NCI-H526 treated with DMSO at 0.1 percent for 48 hours (cell line): ENCODE data around the gene FBXO44.
"Not testable (repeated sequence)": the region's sequence is repeated elsewhere in the genome, so short reads cannot be mapped to it uniquely, and the experiment has no call there.

ENCODE experiments used
- DNase-seq: peaks from one replicate; lab custom pipeline; 2025; lab: John Stamatoyannopoulos, UW

The FBXO44 gene, protein sequence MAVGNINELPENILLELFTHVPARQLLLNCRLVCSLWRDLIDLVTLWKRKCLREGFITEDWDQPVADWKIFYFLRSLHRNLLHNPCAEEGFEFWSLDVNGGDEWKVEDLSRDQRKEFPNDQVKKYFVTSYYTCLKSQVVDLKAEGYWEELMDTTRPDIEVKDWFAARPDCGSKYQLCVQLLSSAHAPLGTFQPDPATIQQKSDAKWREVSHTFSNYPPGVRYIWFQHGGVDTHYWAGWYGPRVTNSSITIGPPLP

DNA sequence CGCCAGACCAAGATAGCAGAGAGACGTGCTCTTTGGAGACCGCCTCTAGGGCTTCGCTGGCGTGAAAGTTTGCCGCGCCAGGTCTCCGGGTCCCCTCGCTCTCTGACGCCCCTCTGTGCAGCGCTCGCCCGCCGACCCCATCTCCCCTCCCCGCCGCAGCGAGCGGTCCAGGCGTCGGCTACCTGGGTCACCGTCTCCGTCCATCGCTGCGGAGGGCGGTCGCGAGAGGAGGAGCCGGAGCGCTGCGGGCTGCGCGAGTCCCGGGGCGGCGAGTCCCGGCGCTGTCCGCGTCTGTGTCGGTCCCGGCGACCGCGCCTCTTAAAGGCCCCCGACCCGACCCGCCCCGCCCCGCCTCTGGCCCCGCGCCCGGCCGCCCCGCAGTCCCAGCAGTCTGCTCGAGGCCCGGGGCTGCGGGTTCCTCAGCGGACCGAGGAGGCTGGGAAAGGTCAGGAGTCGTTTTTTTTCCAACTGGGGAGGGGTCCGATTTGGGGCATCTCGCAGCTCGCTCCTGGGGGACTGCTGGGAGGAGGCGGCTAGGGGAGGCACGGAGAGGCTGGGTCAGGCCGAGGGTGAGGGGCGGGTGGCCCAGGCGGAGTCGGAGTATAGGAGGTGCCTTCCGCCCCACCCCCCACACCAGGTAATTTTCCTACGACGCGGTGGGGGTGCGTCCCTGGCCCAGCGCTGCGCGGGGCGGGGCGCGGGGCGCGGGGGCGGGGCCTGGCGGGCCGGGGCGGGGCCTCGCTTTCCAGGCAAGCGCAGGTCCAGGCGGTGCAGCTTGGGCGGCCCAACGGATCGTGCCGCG lies at the start of gene FBXO44, which contains the start of gene FBXO2:
Gene FBXO44, plus strand, starts transcription at position 741 of the 802 bp plus-strand sequence. CDS start 959 bp downstream, outside the sequence.
Gene FBXO2, minus strand, starts transcription at position 293 of the 802 bp plus-strand sequence. Its CDS starts 89 bp downstream, at position 204.
- no peak for DNase-seq

DNA sequence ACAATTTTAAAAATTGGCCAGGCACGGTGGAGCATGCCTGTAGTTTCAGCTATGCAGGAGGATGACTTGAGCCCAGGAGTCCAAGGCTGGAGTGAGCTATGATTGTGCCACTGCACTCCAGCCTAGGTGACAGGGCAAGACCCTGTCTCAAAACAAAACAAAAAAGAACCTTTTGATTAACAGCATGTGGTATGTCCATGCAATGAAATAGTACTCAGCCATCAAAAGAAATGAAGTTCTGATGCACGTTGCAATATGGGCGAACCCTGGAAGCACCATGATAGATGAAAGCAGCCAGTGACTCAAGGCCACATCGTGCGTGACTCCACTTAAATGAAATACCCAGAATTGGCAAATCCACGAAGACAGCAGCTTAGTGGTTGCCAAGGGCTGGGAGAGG lies 47.9 kb upstream of the FBXO44 start:
- no peak for DNase-seq

DNA sequence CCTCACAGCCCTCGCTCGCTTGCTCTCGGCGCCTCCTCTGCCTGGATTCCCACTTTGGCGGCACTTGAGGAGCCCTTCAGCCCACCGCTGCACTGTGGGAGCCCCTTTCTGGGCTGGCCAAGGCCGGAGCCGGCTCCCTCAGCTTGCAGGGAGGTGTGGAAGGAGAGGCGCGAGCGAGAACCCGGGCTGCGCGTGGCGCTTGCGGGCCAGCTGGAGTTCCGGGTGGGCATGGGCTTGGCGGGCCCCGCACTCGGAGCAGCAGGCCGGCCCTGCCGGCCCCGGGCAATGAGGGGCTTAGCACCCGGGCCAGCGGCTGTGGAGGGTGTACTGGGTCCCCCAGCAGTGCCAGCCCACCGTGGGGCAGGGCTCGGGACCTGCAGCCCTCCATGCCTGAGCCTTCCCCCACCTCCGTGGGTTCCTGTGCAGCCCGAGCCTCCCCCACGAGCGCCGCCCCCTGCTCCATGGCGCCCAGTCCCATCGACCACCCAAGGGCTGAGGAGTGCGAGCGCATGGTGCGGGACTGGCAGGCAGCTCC lies 46.0 kb upstream of the FBXO44 start:
- DNase-seq = not testable (repeated sequence)

DNA sequence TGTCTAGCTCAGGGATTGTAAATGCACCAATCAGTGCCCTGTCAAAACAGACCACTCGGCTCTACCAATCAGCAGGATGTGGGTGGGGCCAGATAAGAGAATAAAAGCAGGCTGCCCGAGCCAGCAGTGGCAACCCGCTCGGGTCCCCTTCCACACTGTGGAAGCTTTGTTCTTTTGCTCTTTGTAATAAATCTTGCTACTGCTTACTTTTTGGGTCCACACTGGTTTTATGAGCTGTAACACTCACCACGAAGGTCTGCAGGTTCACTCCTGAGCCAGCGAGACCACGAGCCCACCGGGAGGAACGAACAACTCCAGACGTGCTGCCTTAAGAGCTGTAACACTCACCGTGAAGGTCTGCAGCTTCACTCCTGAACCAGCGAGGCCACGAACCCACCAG lies 45.3 kb upstream of the FBXO44 start:
- not testable (repeated sequence) for DNase-seq

DNA sequence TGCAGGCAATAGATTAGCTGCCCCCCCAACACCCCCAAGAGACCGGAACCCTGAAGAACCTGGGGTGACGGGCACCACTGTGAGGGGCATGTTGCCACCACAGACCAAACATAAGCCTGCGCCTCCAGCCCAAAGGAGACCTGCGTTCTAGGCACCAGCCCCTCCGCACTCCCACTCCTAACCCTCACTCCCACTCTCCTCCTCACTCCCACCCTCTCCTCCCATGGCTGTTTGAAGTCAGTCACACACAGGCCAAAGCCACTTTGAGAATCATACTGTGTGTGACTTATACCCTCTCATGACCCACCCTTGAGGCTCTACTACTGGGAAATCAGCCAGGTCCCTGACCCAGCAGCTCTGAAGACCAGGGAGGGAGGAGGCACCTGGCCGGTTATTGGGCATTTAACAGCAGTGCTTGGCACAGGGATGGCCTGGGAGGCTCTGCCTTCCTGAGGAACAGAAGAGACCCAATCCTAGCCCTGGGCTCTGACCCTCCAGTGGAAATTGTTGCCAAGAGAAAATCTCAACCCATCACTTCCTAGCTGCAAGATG lies 44.0 kb upstream of the FBXO44 start:
- DNase-seq = no peak

DNA sequence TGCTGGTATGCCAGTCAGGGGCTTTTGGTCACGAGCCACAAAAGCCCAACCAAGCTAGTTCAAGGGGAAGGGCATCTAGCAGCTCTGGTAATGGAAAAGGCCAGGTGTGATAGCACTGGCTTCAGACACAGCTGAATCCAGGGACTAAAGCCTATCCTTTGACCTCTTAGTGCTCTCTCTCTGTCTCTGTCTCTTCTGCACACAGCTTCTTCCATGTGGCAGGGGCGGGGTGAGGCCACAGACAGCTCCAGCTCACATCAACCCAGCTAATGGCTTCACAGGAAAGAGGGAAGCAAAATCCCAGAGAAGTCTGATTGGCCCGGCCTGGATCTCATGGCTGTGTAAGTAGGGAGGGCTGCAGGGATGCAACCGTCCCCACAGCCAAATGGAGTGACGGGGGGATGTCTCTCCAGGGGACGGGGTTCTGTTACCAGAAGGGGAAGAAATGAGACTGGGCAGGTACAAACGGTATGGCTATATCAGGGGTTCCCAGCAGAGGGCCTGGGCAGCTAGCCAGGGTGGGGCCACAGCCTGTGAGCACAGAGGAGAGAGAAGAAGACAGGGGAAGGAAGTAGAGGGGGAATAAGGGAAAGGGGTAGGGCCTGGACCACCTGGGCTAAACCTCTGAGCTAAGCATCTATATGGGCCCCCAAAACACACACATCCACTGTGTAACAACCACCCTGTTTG lies 42.9 kb upstream of the FBXO44 start:
- no peak for DNase-seq

DNA sequence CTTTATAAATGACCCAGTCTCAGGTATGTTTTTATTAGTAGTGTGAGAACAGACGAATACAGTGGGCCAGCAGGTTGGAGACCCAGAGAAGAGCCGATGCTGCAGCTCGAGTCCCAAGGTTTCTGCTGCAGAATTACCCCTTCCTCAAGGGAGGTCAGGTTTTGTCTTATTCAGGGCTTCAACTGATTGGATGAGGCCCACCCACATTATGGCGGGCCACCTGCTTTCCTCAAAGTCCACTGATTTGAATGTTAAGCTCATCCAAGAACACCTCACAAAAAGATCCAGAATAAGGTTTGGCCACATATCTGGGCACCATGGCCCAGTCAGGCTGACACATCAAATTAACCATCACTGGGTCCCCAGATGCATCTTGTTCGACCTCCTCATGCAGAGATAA lies 41.3 kb upstream of the FBXO44 start:
- DNase-seq = no peak

DNA sequence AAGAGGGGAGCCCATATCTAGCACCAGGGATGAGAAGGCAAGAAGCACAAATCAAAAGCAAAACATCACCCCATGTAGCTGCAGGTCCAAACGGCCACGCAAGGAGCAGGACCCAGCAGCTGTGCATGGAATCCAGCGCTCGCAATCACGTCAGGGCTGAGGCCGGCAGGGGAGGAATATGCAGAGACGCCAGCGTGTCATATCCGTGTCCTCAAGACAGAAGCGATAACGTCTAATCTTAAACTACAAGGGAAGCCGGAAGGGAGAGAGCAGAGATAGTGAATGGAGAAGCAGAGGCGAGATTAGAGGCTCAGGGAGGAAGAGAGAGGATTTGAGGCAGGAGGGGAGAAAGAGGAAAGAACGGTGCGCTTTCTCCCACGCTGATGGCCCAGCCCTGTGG lies 39.6 kb upstream of the FBXO44 start:
- DNase-seq = no peak

DNA sequence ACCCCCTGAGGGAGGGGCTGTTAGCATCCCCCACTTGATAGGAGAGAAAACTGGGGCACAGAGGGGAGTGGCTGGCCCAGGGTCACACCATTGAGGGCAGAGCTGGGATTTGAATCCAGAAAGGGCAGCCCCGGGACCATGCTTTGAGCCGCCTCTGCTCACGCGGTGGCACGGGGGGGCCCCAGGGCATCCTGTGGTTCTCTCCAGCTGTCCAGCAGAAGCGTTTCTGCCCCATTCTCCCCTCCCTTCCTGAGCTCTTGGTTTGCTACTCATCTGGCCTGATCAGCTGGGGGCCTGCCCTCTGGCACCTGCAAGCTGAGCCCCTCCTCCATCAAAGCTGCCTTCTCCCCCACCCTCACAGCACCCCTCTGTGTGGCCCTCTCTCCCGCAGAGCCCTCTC lies 37.9 kb upstream of the FBXO44 start:
- no peak for DNase-seq

DNA sequence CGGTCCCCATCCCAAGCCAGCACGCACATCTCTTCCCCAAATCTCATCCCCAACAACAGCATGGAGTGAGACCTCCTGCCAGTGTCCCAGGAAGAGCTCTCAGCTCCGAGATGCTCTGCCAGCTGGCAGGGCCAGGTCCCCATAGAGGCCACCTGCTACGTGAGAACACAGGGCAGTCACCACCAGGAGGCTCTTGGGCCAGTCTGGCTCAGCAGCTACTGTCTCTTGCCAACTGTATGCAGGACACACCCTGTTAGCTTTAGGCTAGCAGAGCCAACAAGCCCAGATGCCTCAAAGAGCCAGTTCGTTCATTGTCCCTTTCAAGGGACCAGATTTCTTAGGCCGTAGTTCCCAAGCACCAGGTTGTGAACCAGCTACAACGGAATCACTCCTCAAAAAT lies 37.4 kb upstream of the FBXO44 start:
- DNase-seq = no peak

DNA sequence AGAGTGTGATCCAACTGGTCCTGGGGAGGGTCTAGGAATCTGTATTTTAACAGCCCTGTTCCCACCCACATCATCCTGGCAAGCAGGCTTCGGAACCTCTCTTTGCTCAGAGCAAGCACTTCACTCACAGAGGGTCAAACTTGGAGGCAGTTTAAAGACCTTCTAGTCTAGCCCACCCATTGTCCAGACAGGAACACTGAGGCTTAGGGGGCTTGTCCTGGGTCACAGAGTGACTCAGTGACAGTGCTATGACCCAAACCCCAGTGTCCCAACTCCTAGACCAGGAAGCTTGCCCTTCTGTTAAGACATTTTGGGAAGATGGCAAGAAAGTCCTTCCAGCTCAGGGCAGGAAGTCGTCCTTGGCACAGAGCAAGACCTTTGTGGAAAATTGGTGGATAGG lies 36.9 kb upstream of the FBXO44 start:
- no peak for DNase-seq

DNA sequence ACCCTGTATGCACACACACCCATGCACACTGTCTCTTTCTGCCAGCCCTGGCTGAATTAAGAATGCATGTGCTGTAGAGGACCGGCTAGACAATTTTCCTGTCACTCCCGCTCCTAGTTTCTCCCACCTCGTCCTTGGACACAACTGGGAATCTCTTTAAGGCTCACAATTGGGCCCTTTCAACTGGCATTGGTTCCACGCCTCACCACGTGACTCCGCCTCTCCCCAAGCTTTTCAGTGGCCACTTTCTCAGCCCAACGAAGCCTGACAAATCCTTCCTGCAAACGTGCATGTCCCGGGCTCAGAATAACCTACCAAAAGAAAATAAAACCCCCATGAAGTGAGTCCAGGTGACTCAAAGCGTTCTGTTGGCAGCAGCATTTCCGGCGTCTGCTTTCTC lies 34.3 kb upstream of the FBXO44 start:
- DNase-seq = no peak

DNA sequence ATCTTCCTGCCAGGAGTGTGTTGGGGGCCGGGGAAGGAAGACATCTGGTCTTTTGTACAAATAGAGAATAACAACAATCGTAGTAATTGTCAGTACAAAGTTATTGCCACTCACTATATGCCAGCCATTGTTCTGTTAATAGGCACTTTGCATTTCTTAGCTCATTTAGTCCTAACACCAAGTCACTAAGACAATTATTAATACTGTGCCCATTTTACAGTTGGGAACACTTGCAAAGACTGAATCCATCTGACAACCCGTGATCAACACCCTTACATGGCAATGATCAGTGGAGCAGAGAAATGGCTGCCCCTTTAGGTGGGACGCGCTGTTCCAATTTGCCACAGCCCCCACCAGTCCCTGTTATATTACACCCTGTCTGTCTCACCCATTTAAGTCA lies 33.8 kb upstream of the FBXO44 start:
- no peak for DNase-seq

DNA sequence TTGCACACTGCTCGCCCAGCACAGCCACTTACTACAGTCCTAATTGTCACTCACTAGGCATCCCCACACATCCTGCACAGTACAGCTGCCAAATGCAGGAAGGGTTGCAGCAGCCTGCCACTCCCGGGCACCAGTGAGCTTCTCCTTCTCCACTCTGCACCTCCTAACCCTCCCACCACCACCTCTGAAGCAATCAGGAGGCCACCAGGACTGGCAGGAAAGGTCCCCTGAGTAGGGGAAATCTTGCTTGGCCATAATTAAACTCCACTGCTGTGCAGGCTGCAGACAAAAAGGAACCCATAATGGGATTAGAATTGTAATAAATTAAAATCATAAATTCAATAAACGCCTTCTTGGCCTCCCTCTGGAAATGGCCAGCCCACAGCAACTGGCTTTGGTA lies 32.3 kb upstream of the FBXO44 start:
- DNase-seq = no peak

DNA sequence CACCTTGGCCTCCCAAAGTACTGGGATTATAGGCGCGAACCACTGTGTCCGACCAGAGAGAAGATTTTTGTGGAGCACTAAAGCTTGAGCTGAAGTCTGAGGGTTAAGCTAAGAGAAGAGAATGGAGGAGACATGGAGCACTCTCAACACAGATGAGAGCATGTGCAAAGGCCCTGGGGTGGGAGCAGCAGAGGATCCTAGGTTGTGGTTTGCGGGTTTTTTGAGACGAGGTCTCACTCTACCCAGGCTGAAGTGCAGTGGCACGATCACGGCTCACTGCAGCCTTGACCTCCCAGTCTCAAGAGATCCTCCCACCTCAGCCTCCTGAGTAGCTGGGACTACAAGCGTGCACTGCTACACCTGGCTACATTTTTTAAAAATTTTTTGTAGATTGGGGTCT lies 31.0 kb upstream of the FBXO44 start:
- DNase-seq = no peak

DNA sequence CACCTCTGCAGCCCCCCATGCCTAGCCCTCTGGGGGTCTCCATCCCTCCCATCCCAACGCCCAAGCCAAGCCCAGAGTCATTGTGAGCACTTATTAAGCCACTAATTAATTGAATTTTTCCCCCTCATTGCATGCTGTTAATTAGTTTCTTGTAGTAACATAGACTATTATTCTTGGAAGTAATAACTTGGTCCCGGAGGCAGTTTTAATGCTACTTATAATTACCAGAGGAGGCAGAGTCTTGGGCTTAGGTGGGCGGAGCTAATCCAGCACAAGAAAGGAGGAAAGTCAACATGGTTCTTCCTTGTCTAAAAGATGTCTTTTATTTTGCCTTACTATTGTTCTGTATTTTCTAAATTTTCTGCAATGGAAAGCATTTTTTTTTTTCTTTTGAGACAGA lies 28.1 kb upstream of the FBXO44 start:
- no peak for DNase-seq

DNA sequence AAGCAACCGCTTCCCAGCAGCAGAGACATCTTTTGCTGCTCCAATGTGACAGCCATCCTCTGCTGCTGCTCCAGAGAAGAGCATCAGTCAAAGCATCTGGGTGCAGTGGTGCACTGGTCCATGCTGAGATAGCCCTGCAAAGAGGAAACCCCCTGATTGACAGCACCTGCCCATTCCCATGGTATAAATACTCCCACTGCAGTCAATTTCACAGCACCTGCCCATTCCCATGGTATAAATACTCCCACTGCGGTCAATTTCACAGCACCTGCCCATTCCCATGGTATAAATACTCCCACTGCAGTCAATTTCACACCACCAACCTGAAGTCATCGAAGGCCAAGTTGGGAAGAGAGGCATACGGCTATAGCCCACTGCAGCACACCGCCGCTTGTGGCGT lies 25.9 kb upstream of the FBXO44 start:
- DNase-seq = no peak

DNA sequence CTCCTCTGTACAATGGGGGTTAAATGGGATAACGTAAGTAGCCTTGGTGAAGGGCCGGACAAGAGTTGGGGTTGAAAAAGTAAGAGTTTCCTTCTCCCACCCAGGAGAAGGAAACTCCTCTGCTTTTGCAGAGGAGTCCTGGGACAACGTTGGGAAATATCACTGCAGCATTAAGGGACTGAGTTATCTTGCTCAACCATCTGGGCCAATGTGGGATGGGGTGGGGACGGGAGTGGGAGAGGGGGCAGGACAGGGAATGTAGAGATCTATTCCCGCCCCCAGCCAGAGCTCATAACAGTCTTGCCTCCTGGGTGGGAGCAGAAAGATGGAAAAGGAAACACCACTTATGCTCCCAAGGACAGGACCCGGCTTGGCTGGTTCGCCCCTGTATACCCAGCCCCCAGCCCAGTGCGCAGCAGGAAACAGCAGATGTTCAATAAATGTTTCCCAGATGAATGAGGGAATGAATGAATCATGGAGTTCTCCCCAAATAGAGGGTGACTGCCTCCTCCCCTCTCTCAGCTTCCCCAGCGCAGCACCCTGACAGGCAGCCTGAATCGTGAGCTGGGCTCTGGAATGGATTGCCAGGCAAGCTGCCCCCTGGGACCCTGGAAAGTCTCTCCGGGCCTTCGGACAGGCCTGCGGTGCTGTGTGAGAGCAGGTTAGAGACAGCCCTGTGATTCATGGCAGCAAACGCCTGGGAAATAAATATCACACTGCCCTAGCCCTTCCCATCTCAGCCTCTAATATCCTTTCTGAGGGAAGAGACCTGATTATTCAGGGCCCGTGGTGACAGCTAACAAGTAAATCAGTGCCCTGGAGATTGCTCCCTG lies 25.3 kb upstream of the FBXO44 start:
- DNase-seq = no peak

DNA sequence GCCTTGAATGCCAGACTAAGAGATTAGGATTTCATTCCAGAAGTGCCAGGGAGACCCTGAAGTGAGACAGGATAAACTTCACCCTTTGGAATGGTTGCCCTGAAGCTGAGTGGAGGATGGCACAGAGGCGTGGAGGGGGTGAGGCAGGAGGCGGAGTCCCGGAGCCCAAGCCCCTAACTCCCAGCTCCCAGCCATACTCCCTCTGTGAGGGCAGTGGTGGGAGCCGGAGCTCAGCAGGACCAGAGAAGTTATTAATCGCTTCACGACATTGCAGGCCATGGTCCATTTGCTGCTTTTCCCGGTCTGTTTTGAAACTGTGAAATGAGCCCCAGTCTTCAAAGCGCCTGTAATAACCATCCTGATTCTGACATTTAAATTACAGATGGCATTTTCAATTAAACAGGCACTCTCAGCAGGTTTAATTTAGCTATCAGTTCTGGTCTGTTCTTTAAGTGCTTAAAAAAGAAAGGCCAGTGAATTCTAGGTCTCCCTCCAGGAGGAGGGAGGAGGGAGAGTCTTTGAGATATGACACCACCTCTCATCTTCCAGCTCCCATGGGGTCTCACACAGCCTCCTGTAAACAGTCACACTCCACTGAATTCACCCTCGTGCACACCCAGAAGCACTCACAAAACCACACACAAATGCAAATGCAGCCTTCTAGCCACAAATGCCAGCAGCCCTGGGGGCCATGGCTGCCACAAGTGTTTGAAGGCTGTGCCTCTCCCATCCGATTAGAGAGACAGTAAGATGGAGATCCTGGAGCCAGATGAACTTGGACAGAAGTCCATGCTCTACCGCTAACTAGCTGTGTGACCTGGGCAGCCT lies 20.1 kb upstream of the FBXO44 start:
- peak; percentile 83 for DNase-seq

DNA sequence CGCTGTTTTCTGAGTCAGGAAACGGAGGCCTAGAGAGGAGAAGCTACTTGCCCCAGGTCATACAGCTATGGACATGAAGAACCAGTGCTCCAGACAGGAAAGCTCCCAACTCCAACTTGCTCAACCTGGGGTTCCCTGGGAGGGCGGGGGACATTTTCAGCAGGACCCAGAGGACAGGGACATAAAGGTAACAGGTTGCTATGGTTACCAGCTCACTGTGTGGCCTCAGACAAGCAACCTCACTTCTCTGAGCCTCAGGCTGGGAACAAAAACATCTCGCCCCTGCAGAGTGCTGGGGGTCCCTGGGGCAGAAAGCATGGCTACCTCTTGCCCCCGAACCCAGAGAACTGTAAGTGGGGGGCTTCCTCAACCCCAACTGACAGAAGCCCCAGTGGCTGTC lies 16.6 kb upstream of the FBXO44 start:
- no peak for DNase-seq

DNA sequence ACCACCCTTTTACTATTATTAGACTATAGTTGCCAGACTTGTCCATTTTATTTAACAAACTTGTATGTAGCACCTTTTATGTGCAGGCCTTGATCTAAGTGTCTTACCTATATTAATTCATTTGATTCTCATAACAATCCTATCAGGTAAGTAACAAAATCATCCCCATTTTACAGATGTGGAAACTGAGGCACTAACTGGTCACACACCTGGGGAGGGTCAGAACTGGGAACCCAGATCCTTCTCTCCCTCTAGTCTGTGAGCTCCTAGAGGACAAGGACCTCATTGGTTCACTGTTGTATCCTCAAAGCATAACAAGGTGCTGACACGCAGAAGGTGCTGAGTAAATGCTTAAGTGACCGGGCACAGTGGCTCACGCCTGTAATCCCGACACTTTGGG lies 15.3 kb upstream of the FBXO44 start:
- DNase-seq = no peak
